Activated naive CD4-positive, alpha-beta T cell treated with anti-CD3 and anti-CD28 coated beads, Interleukin-2, amount 50 U/mL, for 72 hours (primary cell): ENCODE measurements around the gene RBM47. TPM values are rescaled to one million over a fixed set of nuclear protein-coding genes. Genes with fewer than 3 reads are reported as not detected.
A peak's percentile ranks its signal among the peaks of the same experiment; 100 is the strongest.
"Not testable (repeated sequence)": the region's sequence is repeated elsewhere in the genome, so short reads cannot be mapped to it uniquely, and the experiment has no call there.

Source experiments
- ATAC-seq, 2 donors: fragments of 150-1000 bp; cut with Tn5 transposase; 2 replicates each; pipeline ENCODE4 v1.10.0; 2021; ENCODE audit warnings: mild to moderate bottlenecking in 2 of 2, moderate library complexity in 2 of 2
- DNase-seq, 2 donors: peaks; one replicate each; pipeline ENCODE4 v3.0.0; 2021 to 2022; ENCODE audit warnings: low spot score in 2 of 2
- H3K27ac Mint-ChIP-seq, 2 donors: one replicate each; pipeline ENCODE4 v1.8.0; 2022; ENCODE audit warnings: mild to moderate bottlenecking in 2 of 2, mixed read lengths in 2 of 2
- H3K36me3 Mint-ChIP-seq, 2 donors: one replicate each; pipeline ENCODE4 v1.8.0; 2022; ENCODE audit warnings: mixed read lengths in 2 of 2
- H3K9me3 Mint-ChIP-seq, 2 donors: one replicate each; pipeline ENCODE4 v1.8.0; 2022; ENCODE audit warnings: mixed read lengths in 2 of 2
- total RNA-seq, 2 donors: library from RNA; stranded (reverse); gene quantifications; one replicate each; pipeline ENCODE4 v1.2.3, GENCODE V29; 2022

RBM47 gene
- total RNA-seq, 2 donors from 2014 or later: 0.59 to 3.3 TPM

- no peak for ATAC-seq
- DNase-seq: no peak
- peak overlapping the region in 1 of 2 donors; percentile 61 for H3K27ac Mint-ChIP-seq
- no peaks in the 10 kb centered on the region for H3K9me3 Mint-ChIP-seq
- H3K36me3 Mint-ChIP-seq: peaks cover 0 to 5% of the 10 kb centered on the region in 2 donors
Observed at GRCh38 chr4:40630335-40631021, 814 bp upstream of the RBM47 start.

GRCh38 chr4:40628888-40629287 is 776 bp downstream of the RBM47 start:
- H3K9me3 Mint-ChIP-seq: no peaks in the 10 kb centered on the region
- peak overlapping the region in 1 of 2 donors; percentile 61 for H3K27ac Mint-ChIP-seq
- ATAC-seq (no peak), DNase-seq (no peak)
- peaks cover 0 to 5% of the 10 kb centered on the region in 2 donors for H3K36me3 Mint-ChIP-seq

GRCh38 chr4:40628407-40628806 is 1.3 kb downstream of the RBM47 start:
- ATAC-seq, H3K9me3 Mint-ChIP-seq, DNase-seq, H3K27ac Mint-ChIP-seq, H3K36me3 Mint-ChIP-seq: not testable (repeated sequence)

GRCh38 chr4:40627540-40627939 is 2.1 kb downstream of the RBM47 start:
- DNase-seq: no peak
- no peak for ATAC-seq
- Mint-ChIP-seq H3K27ac (no peak overlapping the region), H3K36me3 (peaks cover 0 to 5% of the 10 kb centered on the region in 2 donors), H3K9me3 (no peaks in the 10 kb centered on the region)

GRCh38 chr4:40626183-40626990 is 3.3 kb downstream of the RBM47 start:
- no peak overlapping the region for H3K27ac Mint-ChIP-seq
- ATAC-seq: no peak
- H3K36me3 Mint-ChIP-seq: peaks cover 0 to 5% of the 10 kb centered on the region in 2 donors
- H3K9me3 Mint-ChIP-seq: peaks cover 3 to 5% of the 10 kb centered on the region in 2 donors
- DNase-seq: no peak

- H3K9me3 Mint-ChIP-seq: peaks cover 3 to 5% of the 10 kb centered on the region in 2 donors
- no peak for DNase-seq
- ATAC-seq: no peak
- no peak overlapping the region for H3K27ac Mint-ChIP-seq
- H3K36me3 Mint-ChIP-seq: peaks cover 0 to 8% of the 10 kb centered on the region in 2 donors
Observed at GRCh38 chr4:40623707-40624106, 6.0 kb downstream of the RBM47 start.

GRCh38 chr4:40622913-40623312 is 6.8 kb downstream of the RBM47 start:
- H3K27ac Mint-ChIP-seq: no peak overlapping the region
- H3K36me3 Mint-ChIP-seq: peaks cover 0 to 10% of the 10 kb centered on the region in 2 donors
- ATAC-seq: peak; percentile 19 to 66
- no peak for DNase-seq
- peaks cover 3 to 5% of the 10 kb centered on the region in 2 donors for H3K9me3 Mint-ChIP-seq

- DNase-seq (peak in 1 of 2 donors; percentile 31), ATAC-seq (peak; percentile 76 to 82)
- Mint-ChIP-seq H3K36me3 (peaks cover 0 to 6% of the 10 kb centered on the region in 2 donors), H3K9me3 (peaks cover 3 to 5% of the 10 kb centered on the region in 2 donors), H3K27ac (peak overlapping the region; percentile 16 to 74)
Observed at GRCh38 chr4:40621592-40622512, 7.8 kb downstream of the RBM47 start.

- Mint-ChIP-seq H3K27ac (no peak overlapping the region), H3K36me3 (peaks cover 0 to 6% of the 10 kb centered on the region in 2 donors), H3K9me3 (peaks cover 3 to 5% of the 10 kb centered on the region in 2 donors)
- DNase-seq (no peak), ATAC-seq (no peak)
Observed at GRCh38 chr4:40621229-40621591, 8.5 kb downstream of the RBM47 start.

- Mint-ChIP-seq H3K36me3 (peaks cover 0 to 6% of the 10 kb centered on the region in 2 donors), H3K27ac (no peak overlapping the region)
- DNase-seq: no peak
Observed at GRCh38 chr4:40619600-40619999, 10.1 kb downstream of the RBM47 start.

GRCh38 chr4:40617872-40618271 is 11.8 kb downstream of the RBM47 start:
- DNase-seq: no peak
- no peak overlapping the region for H3K27ac Mint-ChIP-seq
- peaks cover 3 to 5% of the 10 kb centered on the region in 2 donors for H3K9me3 Mint-ChIP-seq
- peaks cover 0 to 6% of the 10 kb centered on the region in 2 donors for H3K36me3 Mint-ChIP-seq
- ATAC-seq: no peak

More at GRCh38 chr4:40619600-40619999, 10.1 kb downstream of the RBM47 start:
- no peak for ATAC-seq
- H3K9me3 Mint-ChIP-seq: peaks cover 3 to 5% of the 10 kb centered on the region in 2 donors

- H3K27ac Mint-ChIP-seq: peak overlapping the region in 1 of 2 donors; percentile 25
- no peaks in the 10 kb centered on the region for H3K9me3 Mint-ChIP-seq
Observed at GRCh38 chr4:40614031-40614430, 15.6 kb downstream of the RBM47 start.

GRCh38 chr4:40613456-40613855 is 16.2 kb downstream of the RBM47 start:
- ATAC-seq: no peak
- Mint-ChIP-seq H3K9me3 (no peaks in the 10 kb centered on the region), H3K36me3 (no peaks in the 10 kb centered on the region), H3K27ac (no peak overlapping the region)
- no peak for DNase-seq

More at GRCh38 chr4:40614031-40614430, 15.6 kb downstream of the RBM47 start:
- DNase-seq (no peak), ATAC-seq (no peak)
- H3K36me3 Mint-ChIP-seq: peaks cover 0 to 5% of the 10 kb centered on the region in 2 donors

GRCh38 chr4:40612831-40613230 is 16.8 kb downstream of the RBM47 start:
- Mint-ChIP-seq H3K9me3 (no peaks in the 10 kb centered on the region), H3K27ac (no peak overlapping the region), H3K36me3 (no peaks in the 10 kb centered on the region)
- ATAC-seq: no peak
- no peak for DNase-seq

GRCh38 chr4:40612283-40612682 is 17.4 kb downstream of the RBM47 start:
- H3K36me3 Mint-ChIP-seq: no peaks in the 10 kb centered on the region

GRCh38 chr4:40608628-40609027 is 21.0 kb downstream of the RBM47 start:
- ATAC-seq: no peak
- Mint-ChIP-seq H3K36me3 (no peaks in the 10 kb centered on the region), H3K27ac (no peak overlapping the region), H3K9me3 (no peaks in the 10 kb centered on the region)
- DNase-seq: no peak

More at GRCh38 chr4:40612283-40612682, 17.4 kb downstream of the RBM47 start:
- Mint-ChIP-seq H3K9me3 (no peaks in the 10 kb centered on the region), H3K27ac (no peak overlapping the region)
- no peak for ATAC-seq
- DNase-seq: no peak
